HG03378 (cell line): ENCODE results near the gene MMP28.
"Not testable (repeated sequence)": the region's sequence is repeated elsewhere in the genome, so short reads cannot be mapped to it uniquely, and the experiment has no call there.

Experiments
- ATAC-seq: cut with Tn5 transposase; IDR thresholded peaks from one replicate; pipeline ENCODE4 v1.9.1; 2021; ENCODE audit warnings: mild to moderate bottlenecking, moderate library complexity; ENCODE audit not compliant: unreplicated experiment

The MMP28 gene

GRCh38 chr17:35766489-35766877, 29.0 kb downstream of the MMP28 start:
- no peak for ATAC-seq

- ATAC-seq = no peak
Observed at GRCh38 chr17:35765756-35766488, 29.5 kb downstream of the MMP28 start.

DNA sequence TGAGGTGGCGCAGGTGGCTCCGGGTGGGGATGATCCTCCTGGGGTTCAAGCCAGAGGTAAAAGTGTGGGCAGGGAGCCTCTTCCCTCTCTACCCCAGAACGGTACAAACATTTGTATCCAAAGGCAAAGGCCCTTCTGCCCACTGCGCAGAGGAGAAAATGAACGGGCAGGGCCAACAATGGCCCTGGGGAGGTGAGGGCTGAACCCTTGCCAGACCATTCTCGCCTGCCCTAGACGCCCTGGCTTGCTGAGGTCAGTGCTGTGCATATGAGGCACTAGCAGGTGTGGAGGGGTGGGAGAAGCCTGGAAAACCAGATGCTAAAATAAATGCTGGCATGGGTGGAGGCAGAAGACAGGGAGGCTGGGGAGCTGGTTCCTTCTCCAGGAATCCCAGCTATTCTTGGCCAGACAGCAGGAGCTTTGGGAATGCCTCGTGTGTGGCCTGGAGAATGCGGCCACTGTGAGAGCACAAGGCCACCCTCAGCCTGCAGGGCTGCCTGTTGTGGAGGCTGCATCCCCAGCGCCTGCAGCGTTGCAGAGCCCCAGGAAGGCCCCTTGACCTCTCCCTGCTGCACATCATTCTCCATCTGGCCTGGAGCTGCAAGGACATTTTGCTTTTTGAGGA, 30.2 kb downstream of the MMP28 start:
- no peak for ATAC-seq

DNA sequence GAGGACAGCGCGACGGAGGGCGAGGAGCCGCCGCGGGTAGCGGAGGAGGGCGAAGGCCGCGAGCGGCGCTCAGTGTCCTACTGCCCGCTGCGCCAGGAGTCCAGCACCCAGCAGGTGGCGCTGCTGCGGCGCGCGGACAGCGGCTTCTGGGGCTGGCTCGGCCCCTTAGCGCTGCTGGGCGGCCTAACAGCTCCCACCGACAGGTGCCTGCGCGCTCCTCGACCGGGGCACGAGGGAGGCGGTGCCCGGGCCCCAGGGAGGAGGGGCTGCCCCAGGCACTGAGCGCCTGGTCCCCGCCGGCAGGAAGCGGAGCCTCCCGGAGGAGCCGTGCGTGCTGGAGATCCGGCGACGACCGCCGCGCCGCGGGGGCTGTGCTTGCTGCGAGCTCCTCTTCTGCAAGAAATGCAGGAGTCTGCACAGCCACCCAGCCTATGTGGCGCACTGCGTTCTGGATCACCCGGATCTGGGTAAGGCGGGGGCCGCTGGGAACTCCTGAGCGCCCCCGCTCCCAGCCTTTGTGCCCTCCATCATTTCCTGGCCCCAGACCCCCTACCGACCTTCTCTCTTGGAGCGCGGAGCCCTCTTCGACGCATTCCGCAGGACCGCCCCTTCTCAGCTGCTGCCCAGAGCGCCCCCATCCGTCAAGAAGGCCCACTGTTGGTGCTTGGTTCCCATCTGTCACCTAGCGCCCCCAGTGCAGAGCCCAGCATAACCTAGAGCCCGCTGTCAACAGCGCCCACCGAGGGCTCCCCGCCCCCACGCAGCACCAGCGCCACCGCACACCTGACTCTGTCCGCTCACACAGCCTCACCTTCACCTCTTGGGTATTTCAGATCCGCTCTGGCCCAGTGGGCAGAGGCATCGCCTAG, 31.1 kb downstream of the MMP28 start:
- no peak for ATAC-seq

DNA sequence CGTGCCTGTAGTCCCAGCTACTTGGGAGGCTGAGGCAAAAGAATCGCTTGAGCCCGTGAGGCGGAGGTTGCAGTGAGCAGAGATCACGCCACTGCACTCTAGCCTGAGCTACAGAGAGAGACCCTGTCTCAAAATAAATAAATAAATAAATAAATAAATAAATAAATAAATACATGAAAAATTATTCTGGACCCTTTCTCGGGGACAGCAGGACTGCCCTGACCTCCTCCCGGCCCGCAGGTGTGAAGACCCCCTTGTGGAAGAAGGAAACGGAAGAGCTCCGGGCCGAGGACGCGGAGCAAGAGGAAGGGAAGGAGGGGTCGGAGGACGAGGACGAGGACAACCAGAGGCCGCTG, 31.7 kb downstream of the MMP28 start:
- ATAC-seq = no peak

DNA sequence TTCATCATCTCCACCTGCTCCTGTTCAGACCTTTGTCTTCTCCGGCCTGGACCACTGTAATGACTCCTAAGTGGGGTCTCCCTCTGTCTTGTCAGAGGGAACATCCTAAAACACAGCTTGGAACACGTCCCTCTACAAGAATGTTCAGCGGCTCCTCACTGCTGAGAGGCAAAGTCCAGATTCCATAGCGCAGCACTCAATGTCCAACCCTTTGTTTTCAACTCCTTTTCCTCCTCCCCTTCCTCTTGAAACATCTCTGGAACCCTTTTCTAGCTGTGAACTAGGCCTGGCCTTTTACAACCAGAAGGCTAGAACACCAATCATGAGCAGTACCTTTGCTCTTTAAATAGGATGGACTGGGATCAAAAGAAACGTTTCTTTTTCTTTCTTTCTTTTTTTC, 33.8 kb downstream of the MMP28 start:
- no peak for ATAC-seq

DNA sequence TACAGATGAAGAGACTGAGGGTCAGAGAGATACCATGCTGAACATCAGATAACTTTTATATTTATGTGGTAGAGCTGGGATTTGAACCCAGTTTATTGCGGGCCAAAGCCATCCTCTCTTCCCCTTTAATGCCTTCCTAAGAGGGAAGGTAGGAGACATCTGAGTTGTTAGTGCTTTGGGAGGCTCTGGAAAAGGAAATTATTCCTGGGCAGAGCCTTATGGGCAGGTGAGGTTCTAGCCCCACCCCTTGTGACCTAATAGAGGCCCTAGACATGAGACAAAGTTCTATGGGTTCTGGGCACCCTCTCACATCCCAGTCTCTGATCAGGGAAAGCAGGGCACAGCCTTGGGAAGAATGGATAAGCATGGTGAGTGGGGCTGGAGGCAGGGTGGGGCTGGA, 34.9 kb downstream of the MMP28 start, which contains the start of gene C17orf50:
Gene C17orf50, plus strand, starts transcription at position 301 of the 400 bp plus-strand sequence. Its CDS starts 55 bp downstream, at position 356.
- ATAC-seq = no peak

- ATAC-seq = no peak
Observed at GRCh38 chr17:35757243-35757642, 38.2 kb downstream of the MMP28 start.

DNA sequence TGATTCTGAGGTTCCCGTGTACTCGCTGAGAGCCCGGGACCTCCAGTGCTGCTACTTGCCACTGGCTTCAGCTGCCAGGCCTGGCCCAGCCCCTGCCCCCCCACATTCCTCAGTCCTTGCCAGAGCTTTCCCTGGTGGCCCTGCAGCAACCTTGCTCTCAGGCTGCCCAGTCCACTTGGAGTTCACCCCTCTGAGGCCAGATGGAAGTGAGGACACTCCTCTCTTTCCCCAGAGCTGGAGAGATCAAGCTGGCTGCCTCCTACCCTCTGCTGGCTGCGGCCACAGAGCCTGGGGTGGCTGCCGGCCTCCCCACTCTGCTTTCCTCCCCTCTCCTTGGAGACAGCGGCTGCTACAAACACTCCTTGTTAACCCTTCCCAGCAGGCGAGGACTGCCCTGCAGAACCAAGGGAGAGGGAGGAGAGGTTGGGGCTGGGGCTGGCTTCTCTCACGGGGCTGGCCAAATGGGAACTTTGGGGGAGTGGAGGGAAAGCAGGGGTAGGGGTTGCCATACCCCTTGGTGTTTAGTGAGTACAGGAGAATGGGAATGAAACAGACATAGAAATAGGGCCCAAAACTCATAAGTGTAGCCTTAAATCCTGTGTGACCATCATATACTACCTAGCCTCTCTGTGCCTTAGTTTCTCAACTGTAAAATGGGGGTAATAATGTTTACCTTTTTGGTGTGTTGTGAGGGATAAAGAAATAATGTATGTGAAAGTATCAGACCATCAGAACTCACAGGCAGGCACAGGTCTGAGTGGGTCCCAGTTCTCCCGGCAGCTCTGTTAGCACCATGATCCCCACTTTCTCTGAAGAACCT, 42.3 kb downstream of the MMP28 start, which contains the start of gene GAS2L2:
Gene GAS2L2, minus strand, starts transcription at position 295 of the 820 bp plus-strand sequence. CDS start 389 bp downstream, outside the sequence.
- no peak for ATAC-seq

- ATAC-seq = no peak
Observed at GRCh38 chr17:35752471-35752870, 43.0 kb downstream of the MMP28 start.

GRCh38 chr17:35751541-35751940, 43.9 kb downstream of the MMP28 start:
- not testable (repeated sequence) for ATAC-seq

- ATAC-seq = no peak
Observed at GRCh38 chr17:35750526-35751395, 44.7 kb downstream of the MMP28 start.

DNA sequence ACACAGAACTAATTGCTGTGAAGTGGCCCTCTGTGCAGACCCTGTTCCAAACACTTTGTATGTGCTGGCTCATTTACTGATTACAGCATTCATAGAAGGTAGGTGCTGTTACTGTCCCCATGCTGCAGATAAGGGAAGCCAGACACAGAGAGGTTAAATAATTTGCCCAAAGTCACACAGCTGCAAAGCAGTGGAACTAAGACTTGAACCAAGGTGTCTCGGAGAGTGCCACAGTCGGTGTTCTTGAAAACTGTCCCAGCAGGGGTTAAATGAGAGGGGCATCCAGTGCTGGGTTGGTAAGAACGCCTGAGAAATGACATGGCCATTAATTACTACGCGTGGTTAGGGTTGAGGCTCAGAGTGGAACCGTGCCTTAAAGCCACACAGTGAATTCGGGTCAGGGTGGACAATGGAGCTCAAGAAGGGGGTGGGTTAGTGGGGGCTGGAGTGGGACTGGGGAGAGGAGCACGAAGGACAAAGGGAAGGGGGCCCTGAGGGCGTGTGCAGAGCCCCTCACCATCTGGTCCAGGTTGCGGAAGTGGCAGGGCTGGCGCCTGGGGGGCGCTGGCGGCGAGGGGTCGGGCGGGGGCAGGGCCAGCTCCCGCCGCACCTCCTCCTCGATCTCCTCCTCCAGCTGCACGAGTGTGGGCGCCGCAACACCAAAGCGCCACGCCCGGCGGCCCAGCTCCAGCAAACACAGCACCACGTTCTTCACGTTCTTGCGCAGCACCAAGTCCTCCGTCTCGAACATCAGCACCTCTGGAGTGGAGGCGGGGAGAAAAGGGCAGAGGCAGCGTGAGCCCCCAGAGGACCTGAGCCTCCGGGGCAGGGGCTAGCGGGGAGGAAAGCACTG, 45.7 kb downstream of the MMP28 start:
- no peak for ATAC-seq

- no peak for ATAC-seq
Observed at GRCh38 chr17:35748979-35749378, 46.5 kb downstream of the MMP28 start.

DNA sequence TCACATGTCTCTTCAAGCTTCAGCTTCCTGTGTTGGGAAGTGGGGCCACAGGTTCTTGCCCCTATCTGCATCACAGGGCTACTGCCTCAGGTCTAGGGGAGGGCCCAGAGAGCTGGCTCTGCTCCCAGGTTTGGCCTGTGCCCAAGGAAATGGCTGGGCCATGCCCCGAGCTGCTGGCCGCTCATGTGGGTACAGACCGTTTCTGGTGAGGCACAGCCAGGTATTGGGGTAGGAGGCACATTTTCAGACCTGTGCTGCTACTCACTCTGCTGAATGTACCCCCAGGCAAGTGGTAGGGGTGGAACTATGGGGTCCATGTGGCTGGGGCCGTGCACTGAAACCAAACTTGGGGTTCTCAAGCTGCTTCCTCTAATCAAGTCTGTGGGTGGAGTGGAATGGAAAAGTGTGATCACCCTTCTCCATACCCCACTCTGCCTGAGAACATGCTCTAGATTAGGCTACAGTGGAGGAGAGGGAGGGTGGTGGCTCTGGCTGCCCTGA, 47.0 kb downstream of the MMP28 start:
- ATAC-seq = no peak

- ATAC-seq = peak; percentile 54
Observed at GRCh38 chr17:35747540-35748017, 47.9 kb downstream of the MMP28 start.

DNA sequence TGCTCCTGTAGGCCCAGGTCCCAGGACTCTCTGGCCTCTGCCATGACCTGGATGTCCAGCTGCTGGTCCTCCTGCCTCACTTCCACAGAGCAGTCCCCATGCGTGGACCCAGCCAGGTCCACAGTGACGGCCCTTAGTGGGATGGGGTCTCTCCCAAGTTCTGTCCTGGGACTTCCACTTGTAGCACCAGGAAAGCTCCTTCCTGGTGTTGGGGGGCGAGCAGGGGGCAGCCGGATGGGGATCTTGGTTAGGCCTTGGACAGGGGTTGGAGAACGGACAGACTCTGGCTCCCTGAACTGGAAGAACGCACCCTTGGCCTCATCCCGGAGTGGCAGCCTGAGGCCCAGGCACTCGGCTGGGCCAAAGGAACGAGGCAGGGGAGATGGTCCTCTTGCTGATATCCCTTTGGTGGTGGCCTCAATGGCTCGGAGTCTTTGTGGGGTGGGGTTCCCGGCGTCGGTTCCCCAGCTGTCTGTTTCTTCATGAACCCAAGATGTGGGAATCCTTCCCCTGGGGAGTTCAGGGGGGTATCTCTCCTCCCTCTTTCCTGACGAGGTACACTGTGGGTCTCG, 49.6 kb downstream of the MMP28 start:
- ATAC-seq = no peak

- no peak for ATAC-seq
Observed at GRCh38 chr17:35745246-35745645, 50.2 kb downstream of the MMP28 start.
